GM23338 (cell line): ENCODE results near the gene CRADD. TPM values are rescaled to one million over a fixed set of nuclear protein-coding genes. Genes with fewer than 3 reads are reported as not detected.

ENCODE experiments used
- ATAC-seq: fragments of 200-7000 bp; cut with Tn5 transposase; 3 replicates; pipeline ENCODE4 v1.9.1; 2020
- DNase-seq: peaks from one replicate; pipeline ENCODE4 v3.0.0-alpha.2; 2015; ENCODE audit warnings: low spot score
- H2AFZ ChIP-seq: fragments of 200-600 bp; sonication (generic); 2 replicates; pipeline ENCODE4 v1.8.0; 2016; ENCODE audit warnings: antibody characterized with exemption, mild to moderate bottlenecking, moderate library complexity
- H3F3A ChIP-seq: fragments of 200-600 bp; sonication (generic); replicated peaks from 2 replicates; pipeline ENCODE4 v1.8.0; 2017; ENCODE audit warnings: antibody characterized with exemption, mixed run types, low read depth
- H3K27ac ChIP-seq: fragments of 200-600 bp; sonication (generic); 2 replicates; pipeline ENCODE4 v1.6.1; 2016; ENCODE audit warnings: low read depth
- H3K27me3 ChIP-seq: fragments of 200-600 bp; sonication (generic); 2 replicates; pipeline ENCODE4 v1.8.0; 2016; ENCODE audit warnings: mild to moderate bottlenecking, mixed run types, moderate library complexity; ENCODE audit not compliant: insufficient read depth
- H3K36me3 ChIP-seq: fragments of 200-600 bp; sonication (generic); 2 replicates; pipeline ENCODE4 v1.8.0; 2016; ENCODE audit warnings: mild to moderate bottlenecking; ENCODE audit not compliant: insufficient read depth
- H3K4me1 ChIP-seq: fragments of 200-600 bp; sonication (generic); 2 replicates; pipeline ENCODE4 v1.8.0; 2016; ENCODE audit warnings: mild to moderate bottlenecking, moderate library complexity; ENCODE audit not compliant: insufficient read depth
- H3K4me2 ChIP-seq: fragments of 200-600 bp; sonication (generic); 2 replicates; pipeline ENCODE4 v1.7.1; 2017; ENCODE audit warnings: mixed run types
- H3K4me3 ChIP-seq: fragments of 200-600 bp; sonication (generic); 2 replicates; pipeline ENCODE4 v1.6.1; 2016; ENCODE audit warnings: mixed run types
- H3K79me2 ChIP-seq: fragments of 200-600 bp; sonication (generic); replicated peaks from 2 replicates; pipeline ENCODE4 v1.8.0; 2017; ENCODE audit warnings: mild to moderate bottlenecking; ENCODE audit not compliant: insufficient read depth
- H3K9me2 ChIP-seq: fragments of 200-600 bp; sonication (generic); 2 replicates; pipeline ENCODE4 v1.8.0; 2017; ENCODE audit not compliant: insufficient read depth
- H4K20me1 ChIP-seq: fragments of 200-600 bp; sonication (generic); replicated peaks from 2 replicates; pipeline ENCODE4 v1.8.0; 2017; ENCODE audit warnings: mild to moderate bottlenecking; ENCODE audit not compliant: insufficient read depth
- H3K27ac Mint-ChIP-seq: 2 replicates; pipeline ENCODE4 v1.8.0; 2020; ENCODE audit warnings: inconsistent platforms, mild to moderate bottlenecking, moderate library complexity, mixed read lengths
- H3K27me3 Mint-ChIP-seq: 3 replicates; pipeline ENCODE4 v1.8.0; 2022; ENCODE audit warnings: low read depth, mild to moderate bottlenecking, moderate library complexity, mixed read lengths, inconsistent platforms; ENCODE audit not compliant: insufficient read depth, poor library complexity
- H3K36me3 Mint-ChIP-seq: 3 replicates; pipeline ENCODE4 v1.8.0; 2021; ENCODE audit warnings: low read depth, mild to moderate bottlenecking, inconsistent platforms, moderate library complexity, mixed read lengths
- H3K4me1 Mint-ChIP-seq: 3 replicates; pipeline ENCODE4 v1.8.0; 2020; ENCODE audit warnings: mild to moderate bottlenecking, inconsistent platforms, mixed read lengths
- H3K4me3 Mint-ChIP-seq: 3 replicates; pipeline ENCODE4 v1.8.0; 2021; ENCODE audit warnings: moderate library complexity, mild to moderate bottlenecking, inconsistent platforms, mixed read lengths
- H3K9me3 Mint-ChIP-seq: 3 replicates; pipeline ENCODE4 v1.8.0; 2020; ENCODE audit warnings: moderate library complexity, mild to moderate bottlenecking, inconsistent platforms, mixed read lengths
- CREB1 ChIP-seq: fragments of 250-450 bp; sonication (Bioruptor Pico); IDR thresholded peaks from 2 replicates; pipeline ENCODE4 v1.5.0; 2020; ENCODE audit warnings: low read depth, mild to moderate bottlenecking, moderate library complexity
- EZH2 ChIP-seq: fragments of 200-600 bp; sonication (generic); IDR thresholded peaks from one replicate; pipeline ENCODE4 v1.8.0; 2017; ENCODE audit warnings: antibody characterized with exemption, mild to moderate bottlenecking, low read depth; ENCODE audit not compliant: unreplicated experiment
- EZH2phosphoT487 ChIP-seq: fragments of 200-600 bp; sonication (generic); IDR thresholded peaks from one replicate; pipeline ENCODE4 v1.8.1; 2018; ENCODE audit warnings: antibody characterized with exemption; ENCODE audit not compliant: unreplicated experiment
- JUNB ChIP-seq: IDR thresholded peaks from one replicate; pipeline ENCODE4 v1.6.1; 2016; ENCODE audit warnings: antibody characterized with exemption; ENCODE audit not compliant: unreplicated experiment
- NANOG ChIP-seq: IDR thresholded peaks from 2 replicates; pipeline ENCODE4 v1.6.1; 2016; ENCODE audit warnings: antibody characterized with exemption, borderline replicate concordance
- POLR2AphosphoS5 ChIP-seq: IDR thresholded peaks from 2 replicates; pipeline ENCODE4 v1.6.1; 2016; ENCODE audit warnings: antibody characterized with exemption, low read depth
- STAT1 ChIP-seq: IDR thresholded peaks from one replicate; pipeline ENCODE4 v1.6.1; 2016; ENCODE audit warnings: antibody characterized with exemption; ENCODE audit not compliant: unreplicated experiment
- ZNF114 ChIP-seq: fragments of 250-450 bp; sonication (Bioruptor Pico); IDR thresholded peaks from 2 replicates; pipeline ENCODE4 v1.5.0; 2020; ENCODE audit warnings: mild to moderate bottlenecking, moderate library complexity
- ZNF331 ChIP-seq: fragments of 250-450 bp; sonication (Bioruptor Pico); IDR thresholded peaks from 2 replicates; pipeline ENCODE4 v1.5.0; 2020; ENCODE audit warnings: low read depth, mild to moderate bottlenecking, moderate library complexity
- polyA plus RNA-seq: library from polyadenylated mRNA; unstranded; fragments of >200 nt; fragmentation: Nextera tagmentation; extraction: Ambion mirVana; gene quantifications from 2 replicates; pipeline ENCODE4 v1.2.1, GENCODE V29; 2016
- total RNA-seq: library from RNA; depleted of rRNA; stranded (reverse); fragments of >200 nt; shearing (Covaris generic); gene quantifications from 2 replicates; pipeline ENCODE4 v1.2.3, GENCODE V29; 2014
- TF ChIP-seq, protein P1 (sequence below), 2 experiments: fragments of 200-600 bp in 1 of 2; sonication (generic) in 1 of 2; conservative IDR thresholded peaks; 2 replicates each; pipeline versions ENCODE4 v1.5.1 to v1.6.1; 2016 to 2017; ENCODE audit warnings: antibody characterized with exemption in 2 of 2, low read depth in 2 of 2, mild to moderate bottlenecking in 2 of 2, moderate library complexity in 1 of 2
- TF ChIP-seq, protein P2 (sequence below): IDR thresholded peaks from 2 replicates; pipeline ENCODE4 v1.6.1; 2016; ENCODE audit warnings: antibody characterized with exemption
- TF ChIP-seq, protein P3 (sequence below): fragments of 250-450 bp; sonication (Bioruptor Pico); IDR thresholded peaks from 2 replicates; pipeline ENCODE4 v1.5.0; 2020; ENCODE audit warnings: mild to moderate bottlenecking, moderate library complexity
- TF ChIP-seq, protein P4 (sequence below): IDR thresholded peaks from one replicate; pipeline ENCODE4 v1.6.1; 2018; ENCODE audit warnings: antibody characterized with exemption; ENCODE audit not compliant: unreplicated experiment

Gene CRADD
- total and polyA plus RNA-seq, 2 experiments from 2014 or later: 6.3 to 27.9 TPM

DNA sequence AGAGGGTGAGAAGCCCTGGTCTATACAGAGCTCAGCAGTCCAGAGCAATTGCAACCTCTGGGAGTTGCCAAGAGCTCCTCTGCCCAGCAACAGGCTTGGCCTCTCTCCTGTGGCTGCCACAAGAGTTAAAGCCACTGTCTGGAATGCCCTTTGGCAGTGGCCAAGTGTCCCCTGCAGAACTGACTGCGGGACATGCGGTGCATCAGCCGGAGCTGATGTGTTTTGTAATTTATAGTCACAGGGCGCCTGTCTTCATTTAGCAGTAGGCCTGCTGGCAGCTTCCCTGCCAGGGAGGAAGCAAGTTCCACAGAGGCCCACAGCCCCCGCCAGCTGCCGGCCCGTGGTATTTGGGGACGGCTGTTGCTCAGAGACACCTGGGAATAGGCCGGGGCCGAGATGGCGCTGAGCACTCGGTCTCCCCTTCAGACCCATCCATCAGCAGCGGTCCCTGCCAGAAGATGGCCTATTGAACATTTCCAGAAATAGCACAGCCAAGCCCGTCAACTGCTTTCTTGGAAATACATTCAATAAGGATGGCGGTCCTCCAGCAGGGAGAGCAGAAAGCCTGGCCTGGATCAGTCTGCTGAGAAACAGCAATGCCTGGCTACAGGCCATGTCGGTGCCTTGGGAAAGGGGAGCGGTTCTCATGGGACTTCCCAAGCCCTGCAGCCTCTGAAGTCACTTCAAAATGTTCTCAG is 217.4 kb downstream of the CRADD start:
- Histone ChIP-seq H3K4me3 (no peak overlapping the region), H3K4me2 (no peak overlapping the region), H4K20me1 (no peaks in the 10 kb centered on the region), H3K27me3 (no peaks in the 10 kb centered on the region), H3K4me1 (peaks cover 12% of the 10 kb centered on the region; the same call in 1 of the 2 replicates), H3K79me2 (no peaks in the 10 kb centered on the region), H3K27ac (no peak overlapping the region), H3F3A (no peaks in the 10 kb centered on the region), H3K36me3 (no peaks in the 10 kb centered on the region), H2AFZ (peak overlapping the region; percentile 69; the same call in 1 of the 2 replicates), H3K9me2 (no peaks in the 10 kb centered on the region)
- Mint-ChIP-seq H3K36me3 (no peaks in the 10 kb centered on the region), H3K4me3 (no peak overlapping the region), H3K27me3 (peaks cover 6% of the 10 kb centered on the region), H3K9me3 (no peaks in the 10 kb centered on the region), H3K27ac (no peak overlapping the region), H3K4me1 (peaks cover 29% of the 10 kb centered on the region)
- TF ChIP-seq ZNF114 (CRISPR knock-in tag): no peak
- TF ChIP-seq, protein P1, sequence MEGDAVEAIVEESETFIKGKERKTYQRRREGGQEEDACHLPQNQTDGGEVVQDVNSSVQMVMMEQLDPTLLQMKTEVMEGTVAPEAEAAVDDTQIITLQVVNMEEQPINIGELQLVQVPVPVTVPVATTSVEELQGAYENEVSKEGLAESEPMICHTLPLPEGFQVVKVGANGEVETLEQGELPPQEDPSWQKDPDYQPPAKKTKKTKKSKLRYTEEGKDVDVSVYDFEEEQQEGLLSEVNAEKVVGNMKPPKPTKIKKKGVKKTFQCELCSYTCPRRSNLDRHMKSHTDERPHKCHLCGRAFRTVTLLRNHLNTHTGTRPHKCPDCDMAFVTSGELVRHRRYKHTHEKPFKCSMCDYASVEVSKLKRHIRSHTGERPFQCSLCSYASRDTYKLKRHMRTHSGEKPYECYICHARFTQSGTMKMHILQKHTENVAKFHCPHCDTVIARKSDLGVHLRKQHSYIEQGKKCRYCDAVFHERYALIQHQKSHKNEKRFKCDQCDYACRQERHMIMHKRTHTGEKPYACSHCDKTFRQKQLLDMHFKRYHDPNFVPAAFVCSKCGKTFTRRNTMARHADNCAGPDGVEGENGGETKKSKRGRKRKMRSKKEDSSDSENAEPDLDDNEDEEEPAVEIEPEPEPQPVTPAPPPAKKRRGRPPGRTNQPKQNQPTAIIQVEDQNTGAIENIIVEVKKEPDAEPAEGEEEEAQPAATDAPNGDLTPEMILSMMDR (conservative IDR thresholded peaks at IDR 0.05; ENCODE audit: low read depth in 2 of 2): no peak
- no peak for TF ChIP-seq JUNB
- TF ChIP-seq EZH2: no peak
- no peak for TF ChIP-seq CREB1 (CRISPR knock-in tag)
- no peak for TF ChIP-seq STAT1
- TF ChIP-seq, protein P2, sequence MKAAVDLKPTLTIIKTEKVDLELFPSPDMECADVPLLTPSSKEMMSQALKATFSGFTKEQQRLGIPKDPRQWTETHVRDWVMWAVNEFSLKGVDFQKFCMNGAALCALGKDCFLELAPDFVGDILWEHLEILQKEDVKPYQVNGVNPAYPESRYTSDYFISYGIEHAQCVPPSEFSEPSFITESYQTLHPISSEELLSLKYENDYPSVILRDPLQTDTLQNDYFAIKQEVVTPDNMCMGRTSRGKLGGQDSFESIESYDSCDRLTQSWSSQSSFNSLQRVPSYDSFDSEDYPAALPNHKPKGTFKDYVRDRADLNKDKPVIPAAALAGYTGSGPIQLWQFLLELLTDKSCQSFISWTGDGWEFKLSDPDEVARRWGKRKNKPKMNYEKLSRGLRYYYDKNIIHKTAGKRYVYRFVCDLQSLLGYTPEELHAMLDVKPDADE: no peak
- TF ChIP-seq POLR2AphosphoS5: no peak
- TF ChIP-seq, protein P3, sequence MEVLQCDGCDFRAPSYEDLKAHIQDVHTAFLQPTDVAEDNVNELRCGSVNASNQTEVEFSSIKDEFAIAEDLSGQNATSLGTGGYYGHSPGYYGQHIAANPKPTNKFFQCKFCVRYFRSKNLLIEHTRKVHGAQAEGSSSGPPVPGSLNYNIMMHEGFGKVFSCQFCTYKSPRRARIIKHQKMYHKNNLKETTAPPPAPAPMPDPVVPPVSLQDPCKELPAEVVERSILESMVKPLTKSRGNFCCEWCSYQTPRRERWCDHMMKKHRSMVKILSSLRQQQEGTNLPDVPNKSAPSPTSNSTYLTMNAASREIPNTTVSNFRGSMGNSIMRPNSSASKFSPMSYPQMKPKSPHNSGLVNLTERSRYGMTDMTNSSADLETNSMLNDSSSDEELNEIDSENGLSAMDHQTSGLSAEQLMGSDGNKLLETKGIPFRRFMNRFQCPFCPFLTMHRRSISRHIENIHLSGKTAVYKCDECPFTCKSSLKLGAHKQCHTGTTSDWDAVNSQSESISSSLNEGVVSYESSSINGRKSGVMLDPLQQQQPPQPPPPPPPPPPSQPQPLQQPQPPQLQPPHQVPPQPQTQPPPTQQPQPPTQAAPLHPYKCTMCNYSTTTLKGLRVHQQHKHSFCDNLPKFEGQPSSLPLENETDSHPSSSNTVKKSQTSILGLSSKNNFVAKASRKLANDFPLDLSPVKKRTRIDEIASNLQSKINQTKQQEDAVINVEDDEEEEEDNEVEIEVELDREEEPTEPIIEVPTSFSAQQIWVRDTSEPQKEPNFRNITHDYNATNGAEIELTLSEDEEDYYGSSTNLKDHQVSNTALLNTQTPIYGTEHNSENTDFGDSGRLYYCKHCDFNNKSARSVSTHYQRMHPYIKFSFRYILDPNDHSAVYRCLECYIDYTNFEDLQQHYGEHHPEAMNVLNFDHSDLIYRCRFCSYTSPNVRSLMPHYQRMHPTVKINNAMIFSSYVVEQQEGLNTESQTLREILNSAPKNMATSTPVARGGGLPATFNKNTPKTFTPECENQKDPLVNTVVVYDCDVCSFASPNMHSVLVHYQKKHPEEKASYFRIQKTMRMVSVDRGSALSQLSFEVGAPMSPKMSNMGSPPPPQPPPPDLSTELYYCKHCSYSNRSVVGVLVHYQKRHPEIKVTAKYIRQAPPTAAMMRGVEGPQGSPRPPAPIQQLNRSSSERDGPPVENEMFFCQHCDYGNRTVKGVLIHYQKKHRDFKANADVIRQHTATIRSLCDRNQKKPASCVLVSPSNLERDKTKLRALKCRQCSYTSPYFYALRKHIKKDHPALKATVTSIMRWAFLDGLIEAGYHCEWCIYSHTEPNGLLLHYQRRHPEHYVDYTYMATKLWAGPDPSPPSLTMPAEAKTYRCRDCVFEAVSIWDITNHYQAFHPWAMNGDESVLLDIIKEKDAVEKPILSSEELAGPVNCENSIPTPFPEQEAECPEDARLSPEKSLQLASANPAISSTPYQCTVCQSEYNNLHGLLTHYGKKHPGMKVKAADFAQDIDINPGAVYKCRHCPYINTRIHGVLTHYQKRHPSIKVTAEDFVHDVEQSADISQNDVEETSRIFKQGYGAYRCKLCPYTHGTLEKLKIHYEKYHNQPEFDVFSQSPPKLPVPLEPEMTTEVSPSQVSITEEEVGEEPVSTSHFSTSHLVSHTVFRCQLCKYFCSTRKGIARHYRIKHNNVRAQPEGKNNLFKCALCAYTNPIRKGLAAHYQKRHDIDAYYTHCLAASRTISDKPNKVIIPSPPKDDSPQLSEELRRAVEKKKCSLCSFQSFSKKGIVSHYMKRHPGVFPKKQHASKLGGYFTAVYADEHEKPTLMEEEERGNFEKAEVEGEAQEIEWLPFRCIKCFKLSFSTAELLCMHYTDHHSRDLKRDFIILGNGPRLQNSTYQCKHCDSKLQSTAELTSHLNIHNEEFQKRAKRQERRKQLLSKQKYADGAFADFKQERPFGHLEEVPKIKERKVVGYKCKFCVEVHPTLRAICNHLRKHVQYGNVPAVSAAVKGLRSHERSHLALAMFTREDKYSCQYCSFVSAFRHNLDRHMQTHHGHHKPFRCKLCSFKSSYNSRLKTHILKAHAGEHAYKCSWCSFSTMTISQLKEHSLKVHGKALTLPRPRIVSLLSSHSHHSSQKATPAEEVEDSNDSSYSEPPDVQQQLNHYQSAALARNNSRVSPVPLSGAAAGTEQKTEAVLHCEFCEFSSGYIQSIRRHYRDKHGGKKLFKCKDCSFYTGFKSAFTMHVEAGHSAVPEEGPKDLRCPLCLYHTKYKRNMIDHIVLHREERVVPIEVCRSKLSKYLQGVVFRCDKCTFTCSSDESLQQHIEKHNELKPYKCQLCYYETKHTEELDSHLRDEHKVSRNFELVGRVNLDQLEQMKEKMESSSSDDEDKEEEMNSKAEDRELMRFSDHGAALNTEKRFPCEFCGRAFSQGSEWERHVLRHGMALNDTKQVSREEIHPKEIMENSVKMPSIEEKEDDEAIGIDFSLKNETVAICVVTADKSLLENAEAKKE: no peak
- TF ChIP-seq, protein P4, sequence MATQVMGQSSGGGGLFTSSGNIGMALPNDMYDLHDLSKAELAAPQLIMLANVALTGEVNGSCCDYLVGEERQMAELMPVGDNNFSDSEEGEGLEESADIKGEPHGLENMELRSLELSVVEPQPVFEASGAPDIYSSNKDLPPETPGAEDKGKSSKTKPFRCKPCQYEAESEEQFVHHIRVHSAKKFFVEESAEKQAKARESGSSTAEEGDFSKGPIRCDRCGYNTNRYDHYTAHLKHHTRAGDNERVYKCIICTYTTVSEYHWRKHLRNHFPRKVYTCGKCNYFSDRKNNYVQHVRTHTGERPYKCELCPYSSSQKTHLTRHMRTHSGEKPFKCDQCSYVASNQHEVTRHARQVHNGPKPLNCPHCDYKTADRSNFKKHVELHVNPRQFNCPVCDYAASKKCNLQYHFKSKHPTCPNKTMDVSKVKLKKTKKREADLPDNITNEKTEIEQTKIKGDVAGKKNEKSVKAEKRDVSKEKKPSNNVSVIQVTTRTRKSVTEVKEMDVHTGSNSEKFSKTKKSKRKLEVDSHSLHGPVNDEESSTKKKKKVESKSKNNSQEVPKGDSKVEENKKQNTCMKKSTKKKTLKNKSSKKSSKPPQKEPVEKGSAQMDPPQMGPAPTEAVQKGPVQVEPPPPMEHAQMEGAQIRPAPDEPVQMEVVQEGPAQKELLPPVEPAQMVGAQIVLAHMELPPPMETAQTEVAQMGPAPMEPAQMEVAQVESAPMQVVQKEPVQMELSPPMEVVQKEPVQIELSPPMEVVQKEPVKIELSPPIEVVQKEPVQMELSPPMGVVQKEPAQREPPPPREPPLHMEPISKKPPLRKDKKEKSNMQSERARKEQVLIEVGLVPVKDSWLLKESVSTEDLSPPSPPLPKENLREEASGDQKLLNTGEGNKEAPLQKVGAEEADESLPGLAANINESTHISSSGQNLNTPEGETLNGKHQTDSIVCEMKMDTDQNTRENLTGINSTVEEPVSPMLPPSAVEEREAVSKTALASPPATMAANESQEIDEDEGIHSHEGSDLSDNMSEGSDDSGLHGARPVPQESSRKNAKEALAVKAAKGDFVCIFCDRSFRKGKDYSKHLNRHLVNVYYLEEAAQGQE: no peak
- no peak for TF ChIP-seq ZNF331 (CRISPR knock-in tag)
- no peak for TF ChIP-seq EZH2phosphoT487
- TF ChIP-seq NANOG: no peak
- ATAC-seq (no peak), DNase-seq (no peak)
